Spleen (tissue), 13 donors: ENCODE results near the gene OR9Q1. TPM values are rescaled to one million over a fixed set of nuclear protein-coding genes. Genes with fewer than 3 reads are reported as not detected.

Experiments
- DNase-seq: peaks from one replicate; pipeline ENCODE4 v3.0.0-alpha.2; 2020
- H3K27ac ChIP-seq, 8 donors: fragments of 200-600 bp; sonication (generic) in 7 of 8; 1 replicate in 4 of 8; 2 replicates in 4 of 8; pipeline versions ENCODE4 v1.5.0 to v1.8.0; 2016 to 2021; ENCODE audit warnings: inconsistent platforms in 4 of 8, mild to moderate bottlenecking in 4 of 8, moderate library complexity in 1 of 8
- H3K27me3 ChIP-seq, 7 donors: fragments of 200-600 bp; sonication (generic) in 6 of 7; replicated peaks in 1 of 7; 1 replicate in 4 of 7; 2 replicates in 3 of 7; pipeline versions ENCODE4 v1.5.0 to v1.8.0; 2016 to 2021; ENCODE audit warnings: inconsistent platforms in 3 of 7, mild to moderate bottlenecking in 1 of 7
- H3K36me3 ChIP-seq, 6 donors: fragments of 200-600 bp; sonication (generic) in 5 of 6; 1 replicate in 4 of 6; 2 replicates in 2 of 6; pipeline versions ENCODE4 v1.5.0 to v1.8.0; 2016 to 2021; ENCODE audit warnings: inconsistent platforms in 2 of 6
- H3K4me1 ChIP-seq, 6 donors: fragments of 200-600 bp; sonication (generic) in 5 of 6; 1 replicate in 3 of 6; 2 replicates in 3 of 6; pipeline versions ENCODE4 v1.5.0 to v1.8.0; 2016 to 2021; ENCODE audit warnings: inconsistent platforms in 3 of 6
- H3K4me3 ChIP-seq, 8 donors: fragments of 200-600 bp; sonication (generic) in 7 of 8; 1 replicate in 4 of 8; 2 replicates in 4 of 8; pipeline versions ENCODE4 v1.5.0 to v1.8.0; 2016 to 2021; ENCODE audit warnings: inconsistent platforms in 4 of 8, mild to moderate bottlenecking in 4 of 8, moderate library complexity in 2 of 8
- H3K9me3 ChIP-seq, 8 donors: fragments of 200-600 bp; sonication (generic) in 7 of 8; 1 replicate in 4 of 8; 2 replicates in 4 of 8; pipeline versions ENCODE4 v1.5.0 to v1.8.0; 2016 to 2021; ENCODE audit warnings: inconsistent platforms in 4 of 8
- POLR2A ChIP-seq, 3 donors: fragments of 450-650 bp; IDR thresholded peaks; one replicate each; pipeline ENCODE4 v1.5.1; 2017; ENCODE audit warnings: antibody characterized with exemption in 3 of 3, mild to moderate bottlenecking in 1 of 3
- POLR2AphosphoS5 ChIP-seq, 3 donors: sonication (generic); formaldehyde crosslinking; IDR thresholded peaks; one replicate each; pipeline ENCODE4 v1.5.1; 2017; ENCODE audit warnings: antibody characterized with exemption in 3 of 3
- WGBS, 5 donors: extraction: QIAGEN DNeasy Blood & Tissue Kit in 3 of 5; methylation state at CpG; one replicate each; pipeline versions ENCODE4 v1.1.5 to v1.1.7; 2013 to 2018; 5-methylcytosine and 5-hydroxymethylcytosine counted together
- intact Hi-C: fragments of 100-400 bp; cut with DNase I; formaldehyde crosslinking; loops from one replicate; pipeline ENCODE4 v1.15.0; 2023; ENCODE audit warnings: low total_unique reads
- long read RNA-seq, 2 donors: transcript quantifications; one replicate each; lab custom pipeline, GENCODE V29; 2026
- polyA plus RNA-seq, 3 donors: library from polyadenylated mRNA; stranded (reverse); fragments of 200-250 nt; gene quantifications; one replicate each; pipeline ENCODE4 v1.2.1, GENCODE V29; 2013
- total RNA-seq, 7 donors: library from RNA; depleted of rRNA in 3 of 7; stranded (reverse); fragments of >200 nt in 3 of 7; fragmentation: NEBNext Ultra II Directional in 4 of 7; extraction: Animal tissue kit (Norgen Biotek cat#: 25700) in 4 of 7; gene quantifications; one replicate each; pipeline versions ENCODE4 v1.1.0 to v1.2.1, GENCODE V29; 2016 to 2021
- TF ChIP-seq, protein P1 (sequence below), 11 experiments: fragments of 200-600 bp in 7 of 11; fragments of 450-650 bp in 4 of 11; sonication (generic) in 4 of 11; IDR thresholded peaks in 8 of 11; conservative IDR thresholded peaks in 3 of 11; 1 replicate in 7 of 11; 2 replicates in 4 of 11; pipeline versions ENCODE4 v1.4.0 to v1.8.0; 2016 to 2021; ENCODE audit warnings: antibody characterized with exemption in 11 of 11, inconsistent platforms in 4 of 11, mild to moderate bottlenecking in 1 of 11
- donor health status: healthy with polysubstance abuse.
- donor health status: DM: no; HTN: no; CAD: no; lungs with moderate emphysema.
- donor health status: DM: no; HTN: no; CAD: no.
- donor health status: Bipolar disorder and iron deficiency.
- donor health status: healthy.
- donor health status: DM: no; HTN: no; CAD: no.
- donor health status: DM: yes; HTN: yes; CAD: no.

OR9Q1 gene, protein sequence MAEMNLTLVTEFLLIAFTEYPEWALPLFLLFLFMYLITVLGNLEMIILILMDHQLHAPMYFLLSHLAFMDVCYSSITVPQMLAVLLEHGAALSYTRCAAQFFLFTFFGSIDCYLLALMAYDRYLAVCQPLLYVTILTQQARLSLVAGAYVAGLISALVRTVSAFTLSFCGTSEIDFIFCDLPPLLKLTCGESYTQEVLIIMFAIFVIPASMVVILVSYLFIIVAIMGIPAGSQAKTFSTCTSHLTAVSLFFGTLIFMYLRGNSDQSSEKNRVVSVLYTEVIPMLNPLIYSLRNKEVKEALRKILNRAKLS
- total RNA-seq (not detected), polyA plus RNA-seq (not detected)
- long read RNA-seq, donor 1, result 0 reads
- long read RNA-seq, donor 2, result 0 reads

DNA sequence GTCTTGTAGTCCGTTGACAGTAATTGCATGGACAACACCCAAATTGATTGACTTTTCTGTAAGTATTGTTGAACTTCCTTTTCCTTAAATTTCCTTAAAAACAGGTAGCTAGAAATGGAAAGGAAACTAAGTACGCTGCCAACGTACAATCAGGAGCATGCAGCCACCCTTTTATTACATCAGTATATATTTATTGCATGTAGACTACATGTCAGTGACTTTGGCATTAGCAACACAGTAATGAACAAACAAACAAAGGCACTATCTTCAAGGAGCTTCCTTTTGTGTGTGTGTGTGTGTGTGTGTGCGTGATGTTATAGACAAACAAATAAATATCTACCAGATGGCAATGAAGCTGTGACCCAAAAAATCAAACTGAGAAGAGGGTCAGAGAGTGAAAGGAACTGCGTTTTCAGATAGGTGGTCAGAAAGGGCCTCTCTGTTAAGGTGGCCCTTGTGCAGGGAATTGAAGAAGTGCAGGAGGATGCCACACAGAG, at the start of gene OR9Q1:
TSS of gene OR9Q1 (plus strand) at position 447 of the 497 bp plus-strand sequence. CDS start 155,564 bp downstream, outside the sequence.
- 57 to 73% (median 69%) methylated on average over 5 of the region's 5 CpGs for WGBS, 5 donors
- no peak within 1 kb of the TSS for H3K4me3 ChIP-seq
- H3K9me3 ChIP-seq, result no peaks in the 10 kb centered on the region
- H3K27me3 ChIP-seq, result peaks cover 0 to 32% (median 0%) of the 10 kb centered on the region in 7 donors
- no peak for DNase-seq
- TF ChIP-seq POLR2A (IDR thresholded peaks at IDR 0.05) (no peak), POLR2AphosphoS5 (IDR thresholded peaks at IDR 0.05) (no peak)
- TF ChIP-seq, protein P1, sequence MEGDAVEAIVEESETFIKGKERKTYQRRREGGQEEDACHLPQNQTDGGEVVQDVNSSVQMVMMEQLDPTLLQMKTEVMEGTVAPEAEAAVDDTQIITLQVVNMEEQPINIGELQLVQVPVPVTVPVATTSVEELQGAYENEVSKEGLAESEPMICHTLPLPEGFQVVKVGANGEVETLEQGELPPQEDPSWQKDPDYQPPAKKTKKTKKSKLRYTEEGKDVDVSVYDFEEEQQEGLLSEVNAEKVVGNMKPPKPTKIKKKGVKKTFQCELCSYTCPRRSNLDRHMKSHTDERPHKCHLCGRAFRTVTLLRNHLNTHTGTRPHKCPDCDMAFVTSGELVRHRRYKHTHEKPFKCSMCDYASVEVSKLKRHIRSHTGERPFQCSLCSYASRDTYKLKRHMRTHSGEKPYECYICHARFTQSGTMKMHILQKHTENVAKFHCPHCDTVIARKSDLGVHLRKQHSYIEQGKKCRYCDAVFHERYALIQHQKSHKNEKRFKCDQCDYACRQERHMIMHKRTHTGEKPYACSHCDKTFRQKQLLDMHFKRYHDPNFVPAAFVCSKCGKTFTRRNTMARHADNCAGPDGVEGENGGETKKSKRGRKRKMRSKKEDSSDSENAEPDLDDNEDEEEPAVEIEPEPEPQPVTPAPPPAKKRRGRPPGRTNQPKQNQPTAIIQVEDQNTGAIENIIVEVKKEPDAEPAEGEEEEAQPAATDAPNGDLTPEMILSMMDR (IDR thresholded peaks at IDR 0.05 in 8 of 11, conservative IDR thresholded peaks at IDR 0.05 in 3 of 11), result no peak
- peak within 1 kb of the TSS in 2 of 8 donors; percentile 22 to 74 for H3K27ac ChIP-seq
- peaks cover 0 to 13% (median 4%) of the 10 kb centered on the region in 6 donors for H3K4me1 ChIP-seq
- no peaks in the 10 kb centered on the region for H3K36me3 ChIP-seq
- intact Hi-C loops, result no loop called here

DNA sequence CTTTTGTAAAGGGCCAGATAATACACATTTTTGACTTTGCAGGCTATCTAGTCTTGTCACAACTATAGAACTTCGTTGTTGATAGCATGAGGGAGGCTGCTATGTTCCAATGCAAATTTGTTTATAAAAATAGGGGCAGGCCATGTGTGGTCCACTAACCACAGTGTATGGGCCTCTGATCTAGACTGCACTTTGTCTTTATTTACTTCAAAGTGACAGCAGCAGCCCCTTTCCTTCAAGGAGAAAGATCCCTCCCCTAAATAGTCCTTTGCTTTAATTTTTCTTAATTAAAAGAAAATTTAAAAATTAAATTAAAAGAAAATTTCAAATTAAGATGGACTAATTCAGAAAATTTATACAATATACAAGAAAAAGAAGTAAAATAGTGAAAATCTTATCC, 49.5 kb upstream of the OR9Q1 start:
- Histone ChIP-seq H3K4me1 (no peaks in the 10 kb centered on the region), H3K4me3 (no peak overlapping the region), H3K27me3 (no peaks in the 10 kb centered on the region), H3K36me3 (no peaks in the 10 kb centered on the region), H3K27ac (no peak overlapping the region), H3K9me3 (peaks cover 0 to 6% (median 0%) of the 10 kb centered on the region in 8 donors)
- TF ChIP-seq, protein P1 (IDR thresholded peaks at IDR 0.05 in 8 of 11, conservative IDR thresholded peaks at IDR 0.05 in 3 of 11), result no peak
- no peak for TF ChIP-seq POLR2AphosphoS5 (IDR thresholded peaks at IDR 0.05)
- no peak for TF ChIP-seq POLR2A (IDR thresholded peaks at IDR 0.05)
- no peak for DNase-seq
- intact Hi-C loops, result no loop called here
- 41 to 58% (median 47%) methylated on average over 1 of the region's 1 CpG for WGBS, 5 donors

DNA sequence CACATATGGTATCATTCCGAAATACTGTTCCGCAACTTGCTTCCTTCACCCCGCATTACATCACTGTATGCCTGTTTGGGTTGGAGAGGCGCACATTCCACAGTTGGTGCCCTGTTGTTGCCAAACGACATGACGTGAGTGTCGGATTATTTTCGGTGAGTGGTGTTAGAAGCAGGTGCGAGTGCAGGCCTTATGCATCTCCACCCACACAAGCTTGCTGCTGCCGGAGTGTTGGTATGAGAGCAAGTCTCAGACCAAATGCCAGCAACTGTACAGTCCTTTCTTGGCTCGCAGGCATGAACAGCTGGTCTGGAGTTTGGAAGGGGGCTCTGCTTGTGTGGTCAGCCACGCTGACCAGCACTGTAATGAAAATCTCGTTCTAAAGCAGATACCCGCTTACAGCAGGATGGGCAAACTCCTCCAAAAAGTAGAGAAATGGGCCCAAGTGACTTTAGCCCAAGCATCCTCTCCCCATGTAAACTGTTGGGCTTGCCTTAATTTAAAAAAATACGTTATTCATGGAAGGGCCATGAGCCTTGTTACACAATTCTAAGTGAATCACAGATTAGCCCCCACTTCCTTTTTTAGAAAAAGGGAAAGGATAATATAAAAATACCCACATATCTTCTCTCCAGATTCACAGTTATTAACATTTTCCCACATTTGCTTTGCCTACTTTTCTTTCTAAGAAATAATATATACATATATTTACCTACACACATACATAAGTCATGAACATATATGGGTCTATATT, 48.7 kb upstream of the OR9Q1 start:
- no peak overlapping the region for H3K4me3 ChIP-seq
- WGBS, 5 donors, result 87 to 91% (median 90%) methylated on average over 15 of the region's 15 CpGs
- H3K27ac ChIP-seq, result no peak overlapping the region
- H3K9me3 ChIP-seq, result peaks cover 0 to 6% (median 0%) of the 10 kb centered on the region in 8 donors
- DNase-seq, result no peak
- intact Hi-C loops, result no loop called here
- H3K36me3 ChIP-seq, result no peaks in the 10 kb centered on the region
- H3K4me1 ChIP-seq, result no peaks in the 10 kb centered on the region
- H3K27me3 ChIP-seq, result no peaks in the 10 kb centered on the region
- TF ChIP-seq, protein P1 (IDR thresholded peaks at IDR 0.05 in 8 of 11, conservative IDR thresholded peaks at IDR 0.05 in 3 of 11), result no peak
- TF ChIP-seq POLR2AphosphoS5 (IDR thresholded peaks at IDR 0.05) (no peak), POLR2A (IDR thresholded peaks at IDR 0.05) (no peak)

DNA sequence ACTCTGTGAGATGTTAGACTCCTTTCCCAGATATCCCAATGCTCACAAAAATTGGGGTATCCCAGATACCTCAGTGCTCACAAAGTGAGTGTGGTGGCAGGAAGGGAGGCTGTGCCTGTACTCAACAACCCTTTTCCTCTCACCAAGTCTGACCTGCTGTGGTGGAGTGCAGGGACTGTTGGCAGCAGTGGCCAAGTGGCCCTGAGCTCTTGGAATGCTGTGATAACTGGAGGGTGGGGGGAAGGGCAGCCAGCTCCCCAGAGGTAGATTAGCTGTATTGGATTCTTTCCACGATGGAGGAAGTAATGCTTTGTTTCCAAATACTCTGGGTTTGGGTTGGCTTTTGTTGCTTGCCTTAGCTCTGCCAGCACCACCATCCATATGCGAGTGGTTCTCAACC, 46.0 kb upstream of the OR9Q1 start:
- Histone ChIP-seq H3K4me3 (no peak overlapping the region), H3K27ac (no peak overlapping the region), H3K4me1 (no peaks in the 10 kb centered on the region), H3K27me3 (no peaks in the 10 kb centered on the region), H3K36me3 (no peaks in the 10 kb centered on the region), H3K9me3 (no peaks in the 10 kb centered on the region)
- intact Hi-C loops, result no loop called here
- no peak for DNase-seq
- 23 to 49% (median 41%) methylated on average over 2 of the region's 2 CpGs for WGBS, 5 donors
- TF ChIP-seq POLR2AphosphoS5 (IDR thresholded peaks at IDR 0.05), result no peak
- TF ChIP-seq, protein P1 (IDR thresholded peaks at IDR 0.05 in 8 of 11, conservative IDR thresholded peaks at IDR 0.05 in 3 of 11), result no peak
- no peak for TF ChIP-seq POLR2A (IDR thresholded peaks at IDR 0.05)
